ENCODE measurements around the gene FBXL7.
A peak's percentile ranks its signal among the peaks of the same experiment; 100 is the strongest.

FBXL7 gene

DNA sequence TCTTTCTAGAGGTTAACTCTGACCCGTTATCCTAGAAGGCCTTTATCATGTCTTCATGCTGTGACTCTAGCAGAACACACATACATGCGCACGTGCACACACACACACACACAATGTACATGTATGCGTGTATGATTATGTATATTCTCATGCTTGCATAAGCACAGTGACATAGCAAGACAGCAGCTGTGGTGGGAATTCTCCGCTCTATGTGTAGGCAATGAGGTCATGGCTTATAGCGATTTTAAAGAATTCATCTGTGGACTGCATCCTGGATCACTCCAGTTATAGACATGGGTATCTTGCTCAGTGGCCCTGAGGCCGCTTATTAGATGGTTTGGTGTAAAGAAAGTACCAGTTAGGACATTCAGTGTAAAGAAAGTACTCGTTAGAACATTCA is 106.2 kb downstream of the FBXL7 start:
- H3K36me3 ChIP-seq (ENCODE audit: insufficient read depth, low read length), result no peaks in the 10 kb centered on the region
- no peak overlapping the region for H3K4me3 ChIP-seq (ENCODE audit: low read depth in 1 of 2, low read length in 2 of 2)
- H3K27me3 ChIP-seq (ENCODE audit: insufficient read depth, low read length, poor library complexity), result no peaks in the 10 kb centered on the region
- H3K79me2 ChIP-seq (ENCODE audit: insufficient read depth, low read length), result peaks cover 4% of the 10 kb centered on the region; the same call in 1 of the 2 replicates
- H3K4me2 ChIP-seq (ENCODE audit: insufficient read depth, low read length), result no peak overlapping the region
- DNase-seq (no peak), ATAC-seq (ENCODE audit: insufficient read depth, low read depth) (no peak)
- no peaks in the 10 kb centered on the region for H3K4me1 ChIP-seq (ENCODE audit: insufficient read depth, low read length)
- no peak overlapping the region for H3K9ac ChIP-seq (ENCODE audit: low read depth, low read length)
- H3K27ac ChIP-seq (ENCODE audit: low read length), result no peak overlapping the region
- no peaks in the 10 kb centered on the region for H3K9me3 ChIP-seq (ENCODE audit: insufficient read depth, low read length, severe bottlenecking)
- TF ChIP-seq, protein P1, sequence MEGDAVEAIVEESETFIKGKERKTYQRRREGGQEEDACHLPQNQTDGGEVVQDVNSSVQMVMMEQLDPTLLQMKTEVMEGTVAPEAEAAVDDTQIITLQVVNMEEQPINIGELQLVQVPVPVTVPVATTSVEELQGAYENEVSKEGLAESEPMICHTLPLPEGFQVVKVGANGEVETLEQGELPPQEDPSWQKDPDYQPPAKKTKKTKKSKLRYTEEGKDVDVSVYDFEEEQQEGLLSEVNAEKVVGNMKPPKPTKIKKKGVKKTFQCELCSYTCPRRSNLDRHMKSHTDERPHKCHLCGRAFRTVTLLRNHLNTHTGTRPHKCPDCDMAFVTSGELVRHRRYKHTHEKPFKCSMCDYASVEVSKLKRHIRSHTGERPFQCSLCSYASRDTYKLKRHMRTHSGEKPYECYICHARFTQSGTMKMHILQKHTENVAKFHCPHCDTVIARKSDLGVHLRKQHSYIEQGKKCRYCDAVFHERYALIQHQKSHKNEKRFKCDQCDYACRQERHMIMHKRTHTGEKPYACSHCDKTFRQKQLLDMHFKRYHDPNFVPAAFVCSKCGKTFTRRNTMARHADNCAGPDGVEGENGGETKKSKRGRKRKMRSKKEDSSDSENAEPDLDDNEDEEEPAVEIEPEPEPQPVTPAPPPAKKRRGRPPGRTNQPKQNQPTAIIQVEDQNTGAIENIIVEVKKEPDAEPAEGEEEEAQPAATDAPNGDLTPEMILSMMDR (IDR thresholded peaks at IDR 0.05; ENCODE audit: borderline replicate concordance, extremely low read depth, low read length, poor library complexity, severe bottlenecking), result no peak
- TF ChIP-seq EZH2 (IDR thresholded peaks at IDR 0.05; ENCODE audit: borderline replicate concordance, low read depth, low read length, severe bottlenecking), result no peak
- H4K20me1 ChIP-seq (ENCODE audit: insufficient read depth, low read length), result no peaks in the 10 kb centered on the region
- no peak overlapping the region for H2AFZ ChIP-seq (ENCODE audit: low read depth, low read length)

GRCh38 chr5:15607076-15607475 is 107.1 kb downstream of the FBXL7 start:
- ATAC-seq (ENCODE audit: insufficient read depth, low read depth), result peak; percentile 70
- H3K4me2 ChIP-seq (ENCODE audit: insufficient read depth, low read length), result no peak overlapping the region
- no peak overlapping the region for H3K4me3 ChIP-seq (ENCODE audit: low read depth in 1 of 2, low read length in 2 of 2)
- no peaks in the 10 kb centered on the region for H3K4me1 ChIP-seq (ENCODE audit: insufficient read depth, low read length)
- no peak overlapping the region for H3K27ac ChIP-seq (ENCODE audit: low read length)
- no peaks in the 10 kb centered on the region for H3K27me3 ChIP-seq (ENCODE audit: insufficient read depth, low read length, poor library complexity)
- no peak overlapping the region for H2AFZ ChIP-seq (ENCODE audit: low read depth, low read length)
- no peaks in the 10 kb centered on the region for H3K9me3 ChIP-seq (ENCODE audit: insufficient read depth, low read length, severe bottlenecking)
- no peak overlapping the region for H3K9ac ChIP-seq (ENCODE audit: low read depth, low read length)
- peaks cover 5% of the 10 kb centered on the region; the same call in 1 of the 2 replicates for H3K79me2 ChIP-seq (ENCODE audit: insufficient read depth, low read length)
- H3K36me3 ChIP-seq (ENCODE audit: insufficient read depth, low read length), result no peaks in the 10 kb centered on the region
- DNase-seq, result no peak
- no peak for TF ChIP-seq EZH2 (IDR thresholded peaks at IDR 0.05; ENCODE audit: borderline replicate concordance, low read depth, low read length, severe bottlenecking)
- TF ChIP-seq, protein P1 (IDR thresholded peaks at IDR 0.05; ENCODE audit: borderline replicate concordance, extremely low read depth, low read length, poor library complexity, severe bottlenecking), result no peak
- no peaks in the 10 kb centered on the region for H4K20me1 ChIP-seq (ENCODE audit: insufficient read depth, low read length)

GRCh38 chr5:15609076-15609725 is 109.2 kb downstream of the FBXL7 start:
- Histone ChIP-seq H3K36me3 (ENCODE audit: insufficient read depth, low read length) (no peaks in the 10 kb centered on the region), H3K9ac (ENCODE audit: low read depth, low read length) (no peak overlapping the region), H3K79me2 (ENCODE audit: insufficient read depth, low read length) (peaks cover 5% of the 10 kb centered on the region; the same call in 1 of the 2 replicates), H2AFZ (ENCODE audit: low read depth, low read length) (no peak overlapping the region), H3K27me3 (ENCODE audit: insufficient read depth, low read length, poor library complexity) (no peaks in the 10 kb centered on the region), H3K27ac (ENCODE audit: low read length) (no peak overlapping the region), H3K4me1 (ENCODE audit: insufficient read depth, low read length) (no peaks in the 10 kb centered on the region), H4K20me1 (ENCODE audit: insufficient read depth, low read length) (no peaks in the 10 kb centered on the region), H3K4me3 (ENCODE audit: low read depth in 1 of 2, low read length in 2 of 2) (no peak overlapping the region), H3K4me2 (ENCODE audit: insufficient read depth, low read length) (no peak overlapping the region), H3K9me3 (ENCODE audit: insufficient read depth, low read length, severe bottlenecking) (no peaks in the 10 kb centered on the region)
- DNase-seq (no peak), ATAC-seq (ENCODE audit: insufficient read depth, low read depth) (0 out of 3 replicates have a peak, but pooled peaks have one; percentile 10)
- no peak for TF ChIP-seq EZH2 (IDR thresholded peaks at IDR 0.05; ENCODE audit: borderline replicate concordance, low read depth, low read length, severe bottlenecking)
- TF ChIP-seq, protein P1 (IDR thresholded peaks at IDR 0.05; ENCODE audit: borderline replicate concordance, extremely low read depth, low read length, poor library complexity, severe bottlenecking), result no peak

Data from DND-41 (cell line).